Midbrain (tissue), 1 donor: Measurements from ENCODE around the gene PDXDC1.
"Not testable (repeated sequence)": the region's sequence is repeated elsewhere in the genome, so short reads cannot be mapped to it uniquely, and the experiment has no call there.

Experiments
- DNase-seq: peaks from one replicate; lab custom pipeline; 2025; lab: John Stamatoyannopoulos, UW

PDXDC1 gene

GRCh38 chr16:15134752-15135482 is 160.1 kb downstream of the PDXDC1 start:
- not testable (repeated sequence) for DNase-seq

GRCh38 chr16:15135483-15136360 is 160.9 kb downstream of the PDXDC1 start:
- not testable (repeated sequence) for DNase-seq

GRCh38 chr16:15137514-15137913 is 162.7 kb downstream of the PDXDC1 start:
- DNase-seq: not testable (repeated sequence)

- peak; percentile 38 for DNase-seq
Observed at GRCh38 chr16:15140444-15141365, 165.9 kb downstream of the PDXDC1 start.

- DNase-seq: no peak
Observed at GRCh38 chr16:15141586-15141985, 166.8 kb downstream of the PDXDC1 start.

GRCh38 chr16:15142107-15142890 is 167.5 kb downstream of the PDXDC1 start:
- not testable (repeated sequence) for DNase-seq

GRCh38 chr16:15142891-15143600 is 168.2 kb downstream of the PDXDC1 start:
- DNase-seq: not testable (repeated sequence)

- not testable (repeated sequence) for DNase-seq
Observed at GRCh38 chr16:15143601-15144091, 168.8 kb downstream of the PDXDC1 start.

GRCh38 chr16:15144092-15144631 is 169.3 kb downstream of the PDXDC1 start:
- DNase-seq: not testable (repeated sequence)

GRCh38 chr16:15144781-15145417 is 170.1 kb downstream of the PDXDC1 start:
- DNase-seq: peak; percentile 70

- DNase-seq: peak; percentile 73
Observed at GRCh38 chr16:15145418-15146263, 170.8 kb downstream of the PDXDC1 start.

- not testable (repeated sequence) for DNase-seq
Observed at GRCh38 chr16:15146264-15146662, 171.4 kb downstream of the PDXDC1 start.

- not testable (repeated sequence) for DNase-seq
Observed at GRCh38 chr16:15148831-15149230, 174.0 kb downstream of the PDXDC1 start.

GRCh38 chr16:15149260-15149659 is 174.4 kb downstream of the PDXDC1 start:
- DNase-seq: not testable (repeated sequence)

GRCh38 chr16:15154005-15154404 is 179.2 kb downstream of the PDXDC1 start:
- not testable (repeated sequence) for DNase-seq

- DNase-seq: peak; percentile 90
Observed at GRCh38 chr16:15154650-15155562, 180.1 kb downstream of the PDXDC1 start.

GRCh38 chr16:15157644-15158043 is 182.8 kb downstream of the PDXDC1 start:
- not testable (repeated sequence) for DNase-seq
